ENCODE results near the gene RPL3. TPM values are rescaled to one million over a fixed set of nuclear protein-coding genes. Genes with fewer than 3 reads are reported as not detected.

Gene RPL3
- total and polyA plus RNA-seq, 3 donors from 2014 or later, result 1,087 to 2,075 (median 2,042) TPM

DNA sequence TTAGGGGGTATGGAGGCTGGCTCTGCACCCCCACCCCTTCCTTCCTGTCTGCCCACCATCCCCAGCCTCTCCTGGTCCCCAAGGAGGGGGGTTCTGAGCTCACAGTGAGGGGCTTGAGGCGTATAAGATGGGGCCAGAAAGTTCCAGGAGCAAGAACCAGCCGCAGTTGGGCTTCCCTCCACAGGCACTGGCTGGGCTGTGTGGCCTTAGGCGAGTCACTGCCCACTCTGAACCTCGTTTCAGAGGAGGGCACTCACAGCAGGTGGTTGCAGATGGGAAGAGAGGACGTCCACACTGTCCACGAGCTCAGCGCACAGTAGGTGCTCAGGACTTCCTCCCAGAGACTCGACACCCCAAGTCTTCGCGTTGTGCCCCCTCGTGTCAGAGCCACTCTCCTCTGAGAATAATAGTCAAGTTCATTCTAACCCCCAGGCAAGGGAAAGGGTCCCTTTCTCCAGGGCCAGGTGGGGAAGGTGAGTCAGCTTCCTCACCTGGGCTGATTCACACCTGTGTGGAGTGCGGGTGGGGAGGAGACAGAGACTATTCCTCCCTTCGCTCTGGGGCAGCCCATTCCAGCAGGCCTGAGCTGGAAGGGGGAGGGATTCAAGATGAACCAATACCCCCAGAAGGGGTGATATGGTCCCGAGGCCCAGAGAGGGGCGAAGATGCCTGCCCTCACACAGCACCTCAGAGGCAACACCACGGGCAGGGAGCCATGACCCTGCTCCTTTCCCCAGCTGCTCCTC, 29.3 kb downstream of the RPL3 start:
- intact Hi-C loops (cut with DNase I; ENCODE audit: low total_unique reads), result no loop called here
- no peaks in the 10 kb centered on the region for H3K36me3 ChIP-seq (ENCODE audit: low read depth, missing control alignments)
- peaks cover 35% of the 10 kb centered on the region for H3K4me1 ChIP-seq
- 80 to 90% methylated on average over 7 to 16 of the region's 16 CpGs for WGBS, 2 donors
- H3K9me3 ChIP-seq, result no peaks in the 10 kb centered on the region
- no peak for DNase-seq
- TF ChIP-seq CTCF (IDR thresholded peaks at IDR 0.05), result no peak
- TF ChIP-seq POLR2A (IDR thresholded peaks at IDR 0.05), result no peak
- H3K4me3 ChIP-seq, result no peak overlapping the region
- H3K27ac ChIP-seq, result peak overlapping the region; percentile 46 to 70
- H3K27me3 ChIP-seq, result no peaks in the 10 kb centered on the region

- Histone ChIP-seq H3K4me1 (peaks cover 35% of the 10 kb centered on the region), H3K9me3 (no peaks in the 10 kb centered on the region), H3K27ac (no peak overlapping the region), H3K27me3 (no peaks in the 10 kb centered on the region), H3K36me3 (ENCODE audit: low read depth, missing control alignments) (no peaks in the 10 kb centered on the region), H3K4me3 (no peak overlapping the region)
- 67 to 81% methylated on average over 10 to 14 of the region's 14 CpGs for WGBS, 2 donors
- intact Hi-C loops (cut with DNase I; ENCODE audit: low total_unique reads), result no loop called here
- TF ChIP-seq POLR2A (IDR thresholded peaks at IDR 0.05) (no peak), CTCF (IDR thresholded peaks at IDR 0.05) (no peak)
- DNase-seq, result no peak
Observed at GRCh38 chr22:39289533-39289932, 29.9 kb downstream of the RPL3 start.

- peaks cover 35% of the 10 kb centered on the region for H3K4me1 ChIP-seq
- no peaks in the 10 kb centered on the region for H3K9me3 ChIP-seq
- WGBS, 2 donors, result 93 to 97% methylated on average over 10 to 13 of the region's 13 CpGs
- no peaks in the 10 kb centered on the region for H3K27me3 ChIP-seq
- intact Hi-C loops (cut with DNase I; ENCODE audit: low total_unique reads), result no loop called here
- no peak overlapping the region for H3K27ac ChIP-seq
- no peak for DNase-seq
- H3K36me3 ChIP-seq (ENCODE audit: low read depth, missing control alignments), result no peaks in the 10 kb centered on the region
- no peak overlapping the region for H3K4me3 ChIP-seq
- no peak for TF ChIP-seq POLR2A (IDR thresholded peaks at IDR 0.05)
- TF ChIP-seq CTCF (IDR thresholded peaks at IDR 0.05), result no peak
Observed at GRCh38 chr22:39288135-39288898, 31.1 kb downstream of the RPL3 start.

DNA sequence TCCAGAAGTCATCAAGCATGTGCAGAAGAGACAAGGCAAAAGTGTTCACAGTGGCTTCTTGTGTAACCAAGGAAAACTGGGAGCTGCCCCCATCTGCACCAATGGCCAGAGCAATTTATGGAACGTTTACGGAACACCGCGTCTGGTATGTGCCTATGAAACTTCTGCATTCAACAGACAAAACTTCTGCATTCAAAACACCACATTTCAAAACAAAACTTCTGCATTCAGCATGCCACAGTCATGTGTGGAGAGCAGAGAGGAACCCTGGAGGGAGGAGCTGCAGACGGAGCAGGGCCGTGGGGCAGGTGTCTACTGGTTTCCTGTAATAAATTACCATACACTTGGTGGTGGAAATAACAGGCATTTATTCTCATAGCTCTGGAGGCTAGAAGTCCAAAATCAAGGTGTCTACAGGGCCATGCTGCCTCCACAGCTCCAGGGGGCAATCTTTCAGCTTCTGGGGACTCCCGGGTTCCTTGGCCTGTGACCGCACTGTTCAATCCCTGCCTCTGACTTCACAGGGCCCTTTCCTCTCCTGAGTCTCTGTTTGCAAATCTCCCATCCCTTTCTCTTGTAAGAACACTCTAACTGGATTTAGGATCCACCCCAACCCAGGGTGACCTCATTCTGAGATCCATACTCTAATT, 32.2 kb downstream of the RPL3 start:
- no peak overlapping the region for H3K27ac ChIP-seq
- intact Hi-C loops (cut with DNase I; ENCODE audit: low total_unique reads), result no loop called here
- H3K4me1 ChIP-seq, result peaks cover 26% of the 10 kb centered on the region
- H3K36me3 ChIP-seq (ENCODE audit: low read depth, missing control alignments), result no peaks in the 10 kb centered on the region
- WGBS, 2 donors, result 74 to 78% methylated on average over 8 of the region's 8 CpGs
- no peak for DNase-seq
- H3K4me3 ChIP-seq, result no peak overlapping the region
- no peaks in the 10 kb centered on the region for H3K9me3 ChIP-seq
- H3K27me3 ChIP-seq, result no peaks in the 10 kb centered on the region
- TF ChIP-seq CTCF (IDR thresholded peaks at IDR 0.05) (no peak), POLR2A (IDR thresholded peaks at IDR 0.05) (no peak)

Measured in testis (tissue), 3 donors.